GM20000 (cell line): ENCODE measurements around the gene C5AR2.

ENCODE experiments used
- DNase-seq: peaks from one replicate; pipeline ENCODE4 v3.0.0; 2012; ENCODE audit warnings: low spot score
- TF ChIP-seq, protein P1 (sequence below): IDR thresholded peaks from 2 replicates; pipeline ENCODE4 v1.5.1; 2012; ENCODE audit warnings: mild to moderate bottlenecking, control low read depth; ENCODE audit errors: extremely low read depth, missing control alignments

Gene C5AR2

DNA sequence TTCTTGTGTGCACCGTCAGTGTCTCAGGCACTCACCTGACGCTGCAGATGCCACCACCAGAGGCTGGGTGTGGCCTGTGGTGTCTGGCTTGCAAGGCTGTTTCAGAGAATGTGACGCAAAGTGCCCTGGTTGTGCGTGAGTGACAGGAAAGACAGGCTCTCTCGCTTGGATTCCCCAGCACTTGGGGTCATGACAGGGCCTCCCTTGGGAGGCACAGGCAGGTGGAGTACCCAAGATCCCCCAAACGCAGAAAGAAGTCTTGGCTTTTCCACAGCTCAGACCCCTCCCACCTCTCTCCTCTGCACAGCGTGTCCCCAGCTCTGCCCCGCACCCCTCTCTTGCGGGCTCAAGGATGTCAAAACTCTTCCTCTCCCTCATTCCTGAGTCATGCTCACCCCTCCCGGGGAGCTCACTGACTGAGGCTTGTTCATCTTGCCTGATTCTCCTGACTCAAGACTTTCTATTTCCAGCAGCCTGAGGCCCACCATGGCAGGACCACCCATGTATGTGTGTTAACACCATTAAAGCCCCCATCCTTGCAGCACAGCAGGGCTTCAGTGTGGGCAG lies 38.2 kb downstream of the C5AR2 start:
- TF ChIP-seq, protein P1, sequence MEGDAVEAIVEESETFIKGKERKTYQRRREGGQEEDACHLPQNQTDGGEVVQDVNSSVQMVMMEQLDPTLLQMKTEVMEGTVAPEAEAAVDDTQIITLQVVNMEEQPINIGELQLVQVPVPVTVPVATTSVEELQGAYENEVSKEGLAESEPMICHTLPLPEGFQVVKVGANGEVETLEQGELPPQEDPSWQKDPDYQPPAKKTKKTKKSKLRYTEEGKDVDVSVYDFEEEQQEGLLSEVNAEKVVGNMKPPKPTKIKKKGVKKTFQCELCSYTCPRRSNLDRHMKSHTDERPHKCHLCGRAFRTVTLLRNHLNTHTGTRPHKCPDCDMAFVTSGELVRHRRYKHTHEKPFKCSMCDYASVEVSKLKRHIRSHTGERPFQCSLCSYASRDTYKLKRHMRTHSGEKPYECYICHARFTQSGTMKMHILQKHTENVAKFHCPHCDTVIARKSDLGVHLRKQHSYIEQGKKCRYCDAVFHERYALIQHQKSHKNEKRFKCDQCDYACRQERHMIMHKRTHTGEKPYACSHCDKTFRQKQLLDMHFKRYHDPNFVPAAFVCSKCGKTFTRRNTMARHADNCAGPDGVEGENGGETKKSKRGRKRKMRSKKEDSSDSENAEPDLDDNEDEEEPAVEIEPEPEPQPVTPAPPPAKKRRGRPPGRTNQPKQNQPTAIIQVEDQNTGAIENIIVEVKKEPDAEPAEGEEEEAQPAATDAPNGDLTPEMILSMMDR: no peak
- DNase-seq: no peak

DNA sequence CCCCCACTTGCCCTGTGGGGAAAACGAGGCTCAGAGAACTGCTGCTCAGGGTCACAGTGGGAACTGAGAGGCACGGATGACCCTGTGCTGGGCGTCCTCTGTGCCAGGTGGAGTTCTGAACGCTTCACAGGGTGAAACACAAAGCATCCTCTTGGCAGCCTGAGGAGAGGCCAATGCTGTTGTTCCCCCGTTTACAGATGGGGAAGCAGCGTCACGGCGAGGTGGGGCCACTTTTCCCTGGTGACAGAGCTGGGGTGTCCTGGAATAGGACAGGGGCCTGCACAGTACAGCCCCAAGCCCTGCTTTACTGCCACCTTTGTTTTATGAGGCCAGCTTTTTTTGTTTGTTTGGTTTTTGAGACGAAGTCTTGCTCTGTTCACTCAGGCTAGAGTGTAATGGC lies 39.3 kb downstream of the C5AR2 start:
- TF ChIP-seq, protein P1: no peak
- DNase-seq: no peak

DNA sequence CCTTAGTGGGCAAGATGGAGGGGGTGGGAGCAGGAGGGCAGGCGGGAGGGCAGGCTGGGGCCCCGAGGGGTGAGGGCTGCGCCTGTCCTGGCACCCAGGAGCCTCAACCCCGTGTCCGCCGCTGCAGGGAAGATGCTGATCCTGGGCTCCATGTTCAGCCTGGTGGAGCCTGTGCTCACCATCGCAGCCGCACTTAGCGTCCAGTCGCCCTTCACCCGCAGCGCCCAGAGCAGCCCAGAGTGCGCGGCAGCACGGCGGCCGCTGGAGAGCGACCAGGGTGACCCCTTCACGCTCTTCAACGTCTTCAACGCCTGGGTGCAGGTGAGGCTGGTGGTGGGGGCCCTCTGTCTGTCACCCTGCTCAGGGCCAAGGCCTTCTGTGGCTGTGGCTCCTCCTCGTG lies 40.6 kb downstream of the C5AR2 start:
- TF ChIP-seq, protein P1: no peak
- no peak for DNase-seq

DNA sequence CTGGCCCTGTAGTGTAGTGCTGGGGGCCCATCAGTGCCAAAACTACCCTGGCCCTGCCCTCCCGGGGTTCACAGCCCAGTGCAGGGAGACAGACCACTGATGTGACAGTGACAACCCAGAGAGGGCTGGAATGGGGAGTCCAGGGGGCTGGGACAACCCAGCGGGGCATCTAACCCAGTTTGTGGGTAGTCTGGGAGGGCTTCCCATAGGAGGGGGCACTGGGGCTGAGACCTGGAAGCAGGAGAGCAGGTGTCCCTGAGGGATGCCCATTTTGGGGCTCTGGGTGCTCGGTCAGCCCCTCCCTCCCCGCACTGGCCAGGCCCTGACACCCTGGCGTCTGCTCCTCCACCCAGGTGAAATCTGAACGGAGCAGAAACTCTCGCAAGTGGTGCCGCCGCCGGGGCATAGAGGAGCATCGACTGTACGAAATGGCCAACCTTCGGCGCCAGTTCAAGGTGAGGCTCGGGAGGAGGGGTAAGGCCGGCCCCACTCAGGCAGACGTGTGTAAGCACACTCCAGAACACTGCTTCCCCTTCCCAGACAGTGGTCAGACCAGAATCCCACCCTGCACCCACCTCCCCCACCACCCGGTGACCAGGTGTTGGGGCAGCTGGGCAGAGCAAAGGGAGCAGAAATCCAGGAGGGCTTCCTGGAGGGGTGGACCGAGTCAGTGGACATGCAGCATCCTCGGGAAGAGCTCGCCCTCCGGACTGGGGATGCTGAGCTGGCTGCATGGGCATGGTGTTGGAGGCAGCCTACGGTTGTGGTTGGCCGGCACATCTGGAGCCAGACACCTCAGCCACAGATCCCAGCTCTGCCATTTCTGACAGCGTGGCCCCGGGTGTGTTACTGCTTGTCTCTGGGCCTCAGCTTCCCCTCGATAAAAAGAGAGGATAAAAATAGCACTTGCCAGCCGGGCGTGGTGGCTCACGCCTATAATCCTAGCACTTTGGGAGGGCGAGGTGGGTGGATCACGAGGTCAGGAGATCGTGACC lies 41.6 kb downstream of the C5AR2 start:
- no peak for DNase-seq
- TF ChIP-seq, protein P1: no peak

DNA sequence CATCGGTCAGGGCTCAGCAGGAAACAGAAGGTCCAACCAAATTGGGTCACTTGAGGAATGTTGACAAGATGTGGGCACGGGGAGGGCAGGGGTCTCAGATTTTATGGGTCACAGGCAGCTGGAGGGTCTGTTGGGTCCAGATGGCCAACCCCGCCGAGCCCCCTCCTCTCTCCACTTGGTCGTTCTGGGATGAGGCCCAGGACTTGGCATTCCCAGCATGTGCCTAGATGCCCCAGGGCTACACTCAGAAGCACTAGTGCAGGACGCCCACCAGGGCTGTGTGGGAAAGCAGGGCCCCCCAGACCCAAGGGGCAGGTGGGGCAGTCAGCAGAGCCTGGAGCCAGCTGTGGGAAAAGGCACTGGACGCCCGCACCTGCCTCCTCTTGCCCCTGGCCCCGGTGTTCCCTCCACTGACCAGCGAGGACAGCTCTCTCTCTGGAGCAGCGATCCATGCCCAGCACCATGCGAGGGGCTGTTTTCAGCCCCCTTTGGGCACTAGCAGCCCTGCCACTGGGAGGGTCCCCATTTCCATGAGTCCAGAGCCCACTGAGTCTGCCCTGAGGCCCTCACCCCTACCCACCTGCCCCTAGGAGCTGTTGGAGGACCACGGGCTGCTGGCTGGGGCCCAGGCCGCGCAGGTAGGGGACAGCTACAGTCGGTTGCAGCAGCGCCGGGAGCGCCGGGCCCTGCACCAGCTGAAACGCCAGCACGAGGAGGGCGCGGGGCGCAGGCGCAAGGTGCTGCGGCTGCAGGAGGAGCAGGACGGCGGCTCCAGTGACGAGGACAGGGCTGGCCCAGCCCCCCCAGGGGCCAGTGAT lies 43.1 kb downstream of the C5AR2 start:
- TF ChIP-seq, protein P1: no peak
- no peak for DNase-seq

DNA sequence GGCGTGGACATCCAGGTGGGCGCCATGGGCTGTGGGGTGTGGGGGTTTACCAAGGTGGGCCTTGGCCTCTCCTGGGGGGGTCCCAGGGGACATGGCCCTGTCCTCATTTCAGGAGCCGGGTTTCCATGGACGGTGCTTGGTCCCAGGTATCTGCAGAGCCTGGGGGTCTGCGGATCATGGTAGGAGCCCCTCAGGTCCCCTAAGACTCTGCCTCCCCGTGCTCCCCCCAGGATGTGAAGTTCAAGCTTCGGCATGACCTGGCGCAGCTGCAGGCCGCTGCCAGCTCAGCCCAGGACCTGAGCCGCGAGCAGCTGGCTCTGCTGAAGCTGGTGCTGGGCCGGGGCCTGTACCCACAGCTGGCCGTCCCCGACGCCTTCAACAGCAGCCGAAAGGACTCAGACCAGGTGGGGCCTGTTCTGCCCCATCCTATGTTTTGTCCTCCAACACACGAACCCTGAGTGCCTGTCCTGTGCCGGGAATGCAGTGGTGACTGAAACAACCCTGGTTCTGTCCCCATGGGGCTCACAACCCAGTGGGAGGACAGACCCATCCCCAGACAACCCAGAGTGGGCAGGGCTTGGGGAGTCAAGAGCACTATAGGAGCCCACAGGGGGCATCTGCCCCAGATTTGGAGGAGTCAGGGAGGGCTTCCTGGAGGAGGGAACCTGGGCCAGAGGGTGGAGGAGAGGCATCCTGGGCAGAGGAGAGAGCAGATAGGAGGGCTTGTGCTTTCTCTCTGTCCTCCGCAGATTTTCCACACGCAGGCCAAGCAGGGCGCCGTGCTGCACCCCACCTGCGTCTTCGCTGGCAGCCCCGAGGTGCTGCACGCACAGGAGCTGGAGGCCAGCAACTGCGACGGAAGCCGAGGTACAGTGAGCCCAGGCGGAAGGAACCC lies 44.0 kb downstream of the C5AR2 start:
- TF ChIP-seq, protein P1: no peak
- no peak for DNase-seq
